ENCODE results near the gene GRAMD1A.

DNA sequence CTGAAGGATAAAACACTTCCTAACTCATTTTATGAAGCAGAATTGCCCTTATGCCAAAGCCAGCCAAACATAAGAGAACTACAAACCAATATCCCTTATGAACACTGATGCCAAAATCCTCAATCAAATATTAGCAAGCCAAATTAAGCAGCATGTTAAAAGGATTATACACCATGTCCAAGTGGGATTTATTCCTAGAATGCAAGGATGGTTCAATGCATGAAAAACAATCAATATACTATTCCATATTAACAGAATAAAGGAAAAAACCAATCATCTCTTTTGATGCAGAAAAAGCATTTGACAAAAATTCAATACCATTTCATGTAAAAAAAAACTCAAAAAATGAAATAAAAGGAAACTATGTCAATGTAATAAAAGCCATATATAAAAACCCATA, 47.0 kb upstream of the GRAMD1A start:
- TF ChIP-seq, protein P1, sequence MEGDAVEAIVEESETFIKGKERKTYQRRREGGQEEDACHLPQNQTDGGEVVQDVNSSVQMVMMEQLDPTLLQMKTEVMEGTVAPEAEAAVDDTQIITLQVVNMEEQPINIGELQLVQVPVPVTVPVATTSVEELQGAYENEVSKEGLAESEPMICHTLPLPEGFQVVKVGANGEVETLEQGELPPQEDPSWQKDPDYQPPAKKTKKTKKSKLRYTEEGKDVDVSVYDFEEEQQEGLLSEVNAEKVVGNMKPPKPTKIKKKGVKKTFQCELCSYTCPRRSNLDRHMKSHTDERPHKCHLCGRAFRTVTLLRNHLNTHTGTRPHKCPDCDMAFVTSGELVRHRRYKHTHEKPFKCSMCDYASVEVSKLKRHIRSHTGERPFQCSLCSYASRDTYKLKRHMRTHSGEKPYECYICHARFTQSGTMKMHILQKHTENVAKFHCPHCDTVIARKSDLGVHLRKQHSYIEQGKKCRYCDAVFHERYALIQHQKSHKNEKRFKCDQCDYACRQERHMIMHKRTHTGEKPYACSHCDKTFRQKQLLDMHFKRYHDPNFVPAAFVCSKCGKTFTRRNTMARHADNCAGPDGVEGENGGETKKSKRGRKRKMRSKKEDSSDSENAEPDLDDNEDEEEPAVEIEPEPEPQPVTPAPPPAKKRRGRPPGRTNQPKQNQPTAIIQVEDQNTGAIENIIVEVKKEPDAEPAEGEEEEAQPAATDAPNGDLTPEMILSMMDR (IDR thresholded peaks at IDR 0.05), result no peak
- no peak for TF ChIP-seq POLR2A (IDR thresholded peaks at IDR 0.05)

Data from Peyer's patch (tissue), 4 donors.